HCT116 (cell line): ENCODE measurements around the gene TRAF3. TPM values are rescaled to one million over a fixed set of nuclear protein-coding genes. Genes with fewer than 3 reads are reported as not detected.

Source experiments
- ATAC-seq: fragments of 200-7000 bp; cut with Tn5 transposase; 2 replicates; pipeline ENCODE4 v1.9.1; 2020; ENCODE audit warnings: mild to moderate bottlenecking, moderate library complexity
- BruUV-seq: library from RNA; stranded (reverse); fragments of 400-500 nt; replicated peaks from 2 replicates; lab custom pipeline; 2021; lab: Mats Ljungman, UMichigan
- CTCF ChIA-PET: fragments of 300-600 bp; sonication (Branson Sonifier 250); formaldehyde crosslinking; loops from one replicate; lab custom pipeline; 2021; ENCODE audit warnings: antibody characterized with exemption; lab: Charles Lee
- POLR2A ChIA-PET: fragments of 300-600, 350-600 bp; sonication (Branson Sonifier 250); formaldehyde crosslinking; loops from one replicate; lab custom pipeline; 2021; ENCODE audit warnings: antibody characterized with exemption; lab: Charles Lee
- RAD21 ChIA-PET, 2 experiments: fragments of 300-600 bp; sonication (Branson Sonifier 250); formaldehyde crosslinking; loops; one replicate each; lab custom pipeline; 2023; ENCODE audit warnings: low total read pairs in 2 of 2; ENCODE audit not compliant: uncharacterized antibody in 2 of 2, unreplicated experiment in 2 of 2, low non-redundant PET in 1 of 2; lab: Charles Lee
- DNase-seq: peaks from one replicate; pipeline ENCODE4 v3.0.0-alpha.2; 2010; ENCODE audit warnings: low read depth, low spot score
- H2AFZ ChIP-seq: fragments of 200-600 bp; shearing (Covaris generic), sonication (generic); 2 replicates; pipeline ENCODE4 v1.6.1; 2017; ENCODE audit warnings: low read depth, mixed run types, mixed read lengths, antibody characterized with exemption, low read length; ENCODE audit not compliant: poor library complexity, severe bottlenecking
- H3K27ac ChIP-seq: 2 replicates; pipeline ENCODE4 v1.5.1; 2012; ENCODE audit warnings: low read depth, low read length
- H3K27me3 ChIP-seq: fragments of 200-600 bp; sonication (generic); 2 replicates; pipeline ENCODE4 v1.6.1; 2016; ENCODE audit warnings: mixed run types, low read length, mixed read lengths; ENCODE audit not compliant: insufficient read depth
- H3K36me3 ChIP-seq, 2 experiments: fragments of 200-500 bp in 1 of 2; fragments of 200-600 bp in 1 of 2; sonication (Bioruptor generic) in 1 of 2; sonication (generic) in 1 of 2; 2 replicates each; pipeline versions ENCODE4 v1.5.1 to v1.6.1; 2014 to 2016; ENCODE audit warnings: low read length in 2 of 2, inconsistent platforms in 1 of 2, mixed read lengths in 1 of 2, mixed run types in 1 of 2; ENCODE audit not compliant: insufficient read depth in 2 of 2, control insufficient read depth in 1 of 2
- H3K4me1 ChIP-seq, 2 experiments: fragments of 200-600 bp in 1 of 2; sonication (generic) in 1 of 2; 2 replicates each; pipeline versions ENCODE4 v1.5.1 to v1.6.1; 2012 to 2017; ENCODE audit warnings: low read length in 2 of 2, inconsistent platforms in 1 of 2, mild to moderate bottlenecking in 1 of 2, mixed read lengths in 1 of 2, mixed run types in 1 of 2, moderate library complexity in 1 of 2; ENCODE audit not compliant: insufficient read depth in 2 of 2, control insufficient read depth in 1 of 2
- H3K4me2 ChIP-seq: fragments of 200-600 bp; sonication (generic); 2 replicates; pipeline ENCODE4 v1.6.1; 2017; ENCODE audit warnings: mixed run types, low read length, mixed read lengths
- H3K4me3 ChIP-seq, 2 experiments: fragments of 200-600 bp in 1 of 2; sonication (generic) in 1 of 2; replicated peaks in 1 of 2; 2 replicates each; pipeline ENCODE4 v1.5.1; 2011 to 2016; ENCODE audit warnings: low read length in 2 of 2, control low read depth in 1 of 2, low read depth in 1 of 2, mild to moderate bottlenecking in 1 of 2, mixed read lengths in 1 of 2, mixed run types in 1 of 2
- H3K79me2 ChIP-seq: fragments of 200-600 bp; sonication (generic); 2 replicates; pipeline ENCODE4 v1.6.1; 2017; ENCODE audit warnings: mild to moderate bottlenecking, mixed run types, low read length, moderate library complexity, mixed read lengths; ENCODE audit not compliant: insufficient read depth
- H3K9ac ChIP-seq: fragments of 200-600 bp; sonication (generic); 2 replicates; pipeline ENCODE4 v1.6.1; 2016; ENCODE audit warnings: low read length, mixed read lengths
- H3K9me2 ChIP-seq: fragments of 200-600 bp; sonication (generic), shearing (Covaris generic); 2 replicates; pipeline ENCODE4 v1.6.1; 2017; ENCODE audit warnings: mixed run types, mild to moderate bottlenecking, moderate library complexity; ENCODE audit not compliant: insufficient read depth
- H3K9me3 ChIP-seq, 2 experiments: fragments of 200-500 bp in 1 of 2; fragments of 200-600 bp in 1 of 2; sonication (Bioruptor generic) in 1 of 2; sonication (generic) in 1 of 2; 2 replicates each; pipeline ENCODE4 v1.6.1; 2014 to 2017; ENCODE audit warnings: low read length in 2 of 2, mixed read lengths in 2 of 2, inconsistent platforms in 1 of 2, low read depth in 1 of 2, mild to moderate bottlenecking in 1 of 2, mixed run types in 1 of 2, moderate library complexity in 1 of 2; ENCODE audit not compliant: control insufficient read depth in 1 of 2, insufficient read depth in 1 of 2
- H4K20me1 ChIP-seq: fragments of 200-600 bp; sonication (generic), shearing (Covaris generic); 2 replicates; pipeline ENCODE4 v1.6.1; 2017; ENCODE audit warnings: mixed run types, mild to moderate bottlenecking, moderate library complexity; ENCODE audit not compliant: insufficient read depth
- CEBPB ChIP-seq: IDR thresholded peaks from 2 replicates; pipeline ENCODE4 v1.6.1; 2012; ENCODE audit warnings: low read depth
- EGR1 ChIP-seq: IDR thresholded peaks from 2 replicates; pipeline ENCODE4 v1.6.1; 2012; ENCODE audit warnings: low read depth
- FOSL1 ChIP-seq: IDR thresholded peaks from 2 replicates; pipeline ENCODE4 v1.6.1; 2012; ENCODE audit warnings: low read depth
- JUND ChIP-seq: IDR thresholded peaks from 2 replicates; pipeline ENCODE4 v1.6.1; 2012
- RAD21 ChIP-seq: IDR thresholded peaks from 2 replicates; pipeline ENCODE4 v1.6.1; 2012; ENCODE audit warnings: low read depth, mild to moderate bottlenecking
- SIN3A ChIP-seq: IDR thresholded peaks from 2 replicates; pipeline ENCODE4 v1.6.1; 2012; ENCODE audit warnings: low read depth
- TCF7L2 ChIP-seq: IDR thresholded peaks from 2 replicates; pipeline ENCODE4 v1.7.0; 2011; ENCODE audit warnings: borderline replicate concordance, inconsistent platforms; ENCODE audit not compliant: insufficient read depth, insufficient read length; ENCODE audit errors: extremely low read depth
- intact Hi-C: fragments of 100-400 bp; cut with micrococcal nuclease; formaldehyde crosslinking; loops from 2 replicates; pipeline ENCODE4 v1.10.0; 2022
- total RNA-seq: library from RNA; stranded (reverse); gene quantifications from one replicate; pipeline ENCODE4 v1.2.1, GENCODE V29; 2021; ENCODE audit not compliant: unreplicated experiment
- TF ChIP-seq, protein P1 (sequence below): IDR thresholded peaks from 2 replicates; pipeline ENCODE4 v1.6.1; 2012
- TF ChIP-seq, protein P2 (sequence below): IDR thresholded peaks from 2 replicates; pipeline ENCODE4 v1.6.1; 2012
- TF ChIP-seq, protein P3 (sequence below), 3 experiments: fragments of 200-600 bp in 1 of 3; sonication (generic) in 1 of 3; IDR thresholded peaks in 2 of 3; conservative IDR thresholded peaks in 1 of 3; 2 replicates each; pipeline ENCODE4 v1.5.1; 2012 to 2017; ENCODE audit warnings: low read depth in 2 of 3, low read length in 2 of 3, antibody characterized with exemption in 1 of 3, borderline replicate concordance in 1 of 3, control low read depth in 1 of 3, mild to moderate bottlenecking in 1 of 3, mixed read lengths in 1 of 3, mixed run types in 1 of 3, moderate library complexity in 1 of 3; ENCODE audit not compliant: insufficient read depth in 1 of 3
- TF ChIP-seq, protein P4 (sequence below): IDR thresholded peaks from 2 replicates; pipeline ENCODE4 v1.6.1; 2011; ENCODE audit warnings: mild to moderate bottlenecking, low read length, moderate library complexity; ENCODE audit not compliant: insufficient replicate concordance; ENCODE audit errors: extremely low read depth

TRAF3 gene
- total RNA-seq, 1 experiment from 2014 or later = 32.1 TPM

DNA sequence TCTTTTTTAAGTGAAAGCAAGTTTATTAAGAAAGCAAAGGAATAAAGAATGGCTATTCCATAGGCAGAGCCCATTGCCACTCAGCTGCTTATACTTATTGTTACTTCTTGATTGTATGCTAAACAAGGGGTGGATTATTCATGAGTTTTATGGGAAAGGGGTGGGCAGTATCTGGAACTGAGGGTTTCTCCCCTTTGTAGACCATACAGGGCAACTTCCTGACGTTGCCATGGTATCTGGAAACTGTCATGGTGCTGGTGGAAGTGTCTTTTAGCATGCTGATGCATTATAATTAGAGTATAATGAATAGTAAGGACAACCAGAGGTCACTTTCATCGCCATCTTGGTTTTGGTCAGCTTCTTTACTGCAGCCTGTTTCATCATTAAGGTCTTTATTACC, 78.9 kb downstream of the TRAF3 start:
- H4K20me1 ChIP-seq = no peaks in the 10 kb centered on the region
- no peak overlapping the region for H3K4me2 ChIP-seq
- CTCF ChIA-PET = no interaction called here
- POLR2A ChIA-PET = no interaction called here
- H3K9me2 ChIP-seq = no peaks in the 10 kb centered on the region
- DNase-seq (no peak), ATAC-seq (no peak)
- no peak overlapping the region for H3K4me3 ChIP-seq
- H3K27me3 ChIP-seq = no peaks in the 10 kb centered on the region
- no peaks in the 10 kb centered on the region for H3K4me1 ChIP-seq
- intact Hi-C loops = no loop called here
- H3K36me3 ChIP-seq = no peaks in the 10 kb centered on the region
- H3K9me3 ChIP-seq = no peaks in the 10 kb centered on the region
- peaks cover 24% of the 10 kb centered on the region; the same call in 1 of the 2 replicates for H3K79me2 ChIP-seq
- RAD21 ChIA-PET = no interaction called here
- no peak overlapping the region for H3K9ac ChIP-seq
- TF ChIP-seq, protein P1, sequence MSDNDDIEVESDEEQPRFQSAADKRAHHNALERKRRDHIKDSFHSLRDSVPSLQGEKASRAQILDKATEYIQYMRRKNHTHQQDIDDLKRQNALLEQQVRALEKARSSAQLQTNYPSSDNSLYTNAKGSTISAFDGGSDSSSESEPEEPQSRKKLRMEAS = no peak
- TF ChIP-seq, protein P2, sequence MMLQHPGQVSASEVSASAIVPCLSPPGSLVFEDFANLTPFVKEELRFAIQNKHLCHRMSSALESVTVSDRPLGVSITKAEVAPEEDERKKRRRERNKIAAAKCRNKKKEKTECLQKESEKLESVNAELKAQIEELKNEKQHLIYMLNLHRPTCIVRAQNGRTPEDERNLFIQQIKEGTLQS = no peak
- TF ChIP-seq RAD21 (no peak), JUND (no peak), SIN3A (no peak), CEBPB (no peak), FOSL1 (no peak), TCF7L2 (no peak), EGR1 (no peak)
- TF ChIP-seq, protein P3, sequence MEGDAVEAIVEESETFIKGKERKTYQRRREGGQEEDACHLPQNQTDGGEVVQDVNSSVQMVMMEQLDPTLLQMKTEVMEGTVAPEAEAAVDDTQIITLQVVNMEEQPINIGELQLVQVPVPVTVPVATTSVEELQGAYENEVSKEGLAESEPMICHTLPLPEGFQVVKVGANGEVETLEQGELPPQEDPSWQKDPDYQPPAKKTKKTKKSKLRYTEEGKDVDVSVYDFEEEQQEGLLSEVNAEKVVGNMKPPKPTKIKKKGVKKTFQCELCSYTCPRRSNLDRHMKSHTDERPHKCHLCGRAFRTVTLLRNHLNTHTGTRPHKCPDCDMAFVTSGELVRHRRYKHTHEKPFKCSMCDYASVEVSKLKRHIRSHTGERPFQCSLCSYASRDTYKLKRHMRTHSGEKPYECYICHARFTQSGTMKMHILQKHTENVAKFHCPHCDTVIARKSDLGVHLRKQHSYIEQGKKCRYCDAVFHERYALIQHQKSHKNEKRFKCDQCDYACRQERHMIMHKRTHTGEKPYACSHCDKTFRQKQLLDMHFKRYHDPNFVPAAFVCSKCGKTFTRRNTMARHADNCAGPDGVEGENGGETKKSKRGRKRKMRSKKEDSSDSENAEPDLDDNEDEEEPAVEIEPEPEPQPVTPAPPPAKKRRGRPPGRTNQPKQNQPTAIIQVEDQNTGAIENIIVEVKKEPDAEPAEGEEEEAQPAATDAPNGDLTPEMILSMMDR (IDR thresholded peaks at IDR 0.05 in 2 of 3, conservative IDR thresholded peaks at IDR 0.05 in 1 of 3; ENCODE audit: borderline replicate concordance in 1 of 3, insufficient read depth in 1 of 3, low read depth in 2 of 3, low read length in 2 of 3) = no peak
- TF ChIP-seq, protein P4, sequence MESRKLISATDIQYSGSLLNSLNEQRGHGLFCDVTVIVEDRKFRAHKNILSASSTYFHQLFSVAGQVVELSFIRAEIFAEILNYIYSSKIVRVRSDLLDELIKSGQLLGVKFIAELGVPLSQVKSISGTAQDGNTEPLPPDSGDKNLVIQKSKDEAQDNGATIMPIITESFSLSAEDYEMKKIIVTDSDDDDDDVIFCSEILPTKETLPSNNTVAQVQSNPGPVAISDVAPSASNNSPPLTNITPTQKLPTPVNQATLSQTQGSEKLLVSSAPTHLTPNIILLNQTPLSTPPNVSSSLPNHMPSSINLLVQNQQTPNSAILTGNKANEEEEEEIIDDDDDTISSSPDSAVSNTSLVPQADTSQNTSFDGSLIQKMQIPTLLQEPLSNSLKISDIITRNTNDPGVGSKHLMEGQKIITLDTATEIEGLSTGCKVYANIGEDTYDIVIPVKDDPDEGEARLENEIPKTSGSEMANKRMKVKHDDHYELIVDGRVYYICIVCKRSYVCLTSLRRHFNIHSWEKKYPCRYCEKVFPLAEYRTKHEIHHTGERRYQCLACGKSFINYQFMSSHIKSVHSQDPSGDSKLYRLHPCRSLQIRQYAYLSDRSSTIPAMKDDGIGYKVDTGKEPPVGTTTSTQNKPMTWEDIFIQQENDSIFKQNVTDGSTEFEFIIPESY = no peak
- TF ChIP-seq, all 23 proteins: peak for 0
- Histone ChIP-seq H2AFZ (no peak overlapping the region), H3K27ac (no peak overlapping the region)
- no TSS peak for BruUV-seq
